Stimulated activated CD8-positive, alpha-beta memory T cell treated with anti-CD3 and anti-CD28 coated beads, Interleukin-15, amount 100 ng/mL, for 1 hour (primary cell): ENCODE results near the gene GRIK2.

Experiments
- DNase-seq: peaks from one replicate; pipeline ENCODE4 v3.0.0-alpha.2; 2020; ENCODE audit warnings: low read depth

Gene GRIK2

DNA sequence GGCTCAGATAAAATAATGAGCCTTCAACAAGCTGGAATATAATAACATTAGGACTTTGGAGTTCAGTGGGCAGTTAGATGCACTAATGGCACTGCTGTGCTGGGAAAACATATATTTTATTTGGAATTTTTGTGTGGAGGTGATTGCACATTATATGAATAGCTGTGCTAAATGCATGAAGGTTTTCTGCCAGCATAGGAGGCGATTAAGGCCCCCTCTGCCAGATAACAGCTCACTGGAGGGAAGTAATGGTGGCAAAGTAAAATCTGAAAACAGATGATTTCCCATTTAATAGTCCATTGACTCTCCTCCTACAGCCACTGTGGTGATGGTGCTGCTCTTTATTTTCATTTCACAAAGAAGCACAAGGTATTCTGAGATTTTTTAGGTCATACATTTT lies 326.0 kb downstream of the GRIK2 start:
- DNase-seq = no peak

- no peak for DNase-seq
These were observed 329.0 kb downstream of the GRIK2 start for GRCh38 chr6:101722471-101722870.

DNA sequence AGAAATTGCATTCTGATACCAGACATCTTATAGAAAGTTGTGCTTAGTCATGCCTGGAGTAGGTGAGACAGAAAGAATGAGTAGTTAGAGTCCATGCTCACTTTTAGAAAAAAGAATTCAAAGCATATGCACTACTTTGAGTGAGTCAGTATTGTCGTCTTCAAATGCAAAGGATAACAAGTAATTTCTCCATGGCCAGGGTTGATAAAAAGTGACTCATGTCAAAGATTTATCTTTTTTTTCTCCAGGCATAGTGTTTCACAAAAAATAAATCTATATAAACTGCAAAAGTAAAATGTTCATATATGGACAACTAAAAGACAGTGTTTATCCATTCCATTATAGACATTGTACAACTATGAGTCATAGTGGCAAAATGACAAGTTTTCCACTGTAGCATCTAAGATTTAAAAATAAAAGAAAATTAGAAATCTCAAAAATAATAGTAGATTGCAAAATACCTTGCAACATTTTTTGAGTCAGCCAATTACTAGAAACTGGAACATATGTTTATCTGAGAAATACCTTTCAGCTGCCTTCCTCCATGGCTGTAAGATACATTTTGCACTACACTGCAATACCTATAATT lies 329.6 kb downstream of the GRIK2 start:
- DNase-seq = no peak

DNA sequence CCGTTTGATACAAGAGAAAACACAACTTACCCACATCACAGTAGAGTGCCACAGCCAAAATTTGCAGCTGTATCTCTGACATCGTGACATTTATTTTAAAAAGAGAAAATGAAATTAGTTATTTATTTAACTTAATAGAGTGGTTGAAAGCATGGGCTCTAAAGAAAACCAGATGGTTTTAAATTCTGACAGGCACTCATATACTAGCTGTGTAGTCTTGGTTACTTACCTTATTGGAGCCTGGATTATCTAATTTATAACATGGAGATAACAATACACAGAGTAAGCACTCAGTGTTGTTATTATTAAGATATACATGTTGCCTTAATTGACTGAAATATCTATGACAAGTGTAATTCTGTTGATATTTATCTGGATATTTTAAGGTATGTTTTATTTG lies 334.9 kb downstream of the GRIK2 start:
- no peak for DNase-seq

DNA sequence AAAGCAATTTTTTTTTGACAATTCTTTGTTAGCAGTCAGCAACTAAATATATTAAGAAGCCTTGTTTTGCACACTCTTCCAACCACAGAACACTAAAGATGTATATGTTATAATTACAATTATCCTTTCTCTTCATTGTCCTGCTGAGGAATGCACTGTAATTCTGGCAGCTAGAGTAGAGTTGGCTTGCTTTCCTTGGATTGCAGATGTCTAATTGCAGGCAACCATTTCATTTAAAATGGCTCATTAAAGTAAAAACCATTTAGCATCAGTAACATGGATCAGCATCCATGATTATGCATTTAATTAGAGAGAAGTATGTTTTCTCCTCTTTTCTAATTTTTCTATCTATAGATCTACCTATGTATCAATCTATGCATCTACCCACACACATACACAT lies 335.4 kb downstream of the GRIK2 start:
- DNase-seq = no peak

DNA sequence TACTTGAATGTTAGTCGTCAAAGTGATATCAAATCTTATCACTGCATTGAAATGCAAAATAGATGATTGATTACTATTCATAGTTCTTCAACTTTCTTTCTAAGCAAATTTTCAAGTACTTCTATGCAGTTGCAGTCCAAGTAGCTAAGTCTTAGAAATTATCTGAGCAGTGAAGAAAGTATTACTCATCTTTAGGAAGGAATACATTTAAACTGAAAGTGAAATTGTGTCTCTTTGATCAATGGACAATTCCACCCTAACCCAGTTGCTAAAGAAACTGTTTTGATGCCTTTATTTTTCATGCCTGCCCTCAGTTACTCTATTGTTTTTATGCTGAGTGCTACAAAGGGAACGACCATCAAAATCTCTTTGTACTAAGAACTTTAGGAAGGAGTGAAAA lies 337.4 kb downstream of the GRIK2 start:
- no peak for DNase-seq

GRCh38 chr6:101733899-101734298 lies 340.4 kb downstream of the GRIK2 start:
- DNase-seq = no peak

DNA sequence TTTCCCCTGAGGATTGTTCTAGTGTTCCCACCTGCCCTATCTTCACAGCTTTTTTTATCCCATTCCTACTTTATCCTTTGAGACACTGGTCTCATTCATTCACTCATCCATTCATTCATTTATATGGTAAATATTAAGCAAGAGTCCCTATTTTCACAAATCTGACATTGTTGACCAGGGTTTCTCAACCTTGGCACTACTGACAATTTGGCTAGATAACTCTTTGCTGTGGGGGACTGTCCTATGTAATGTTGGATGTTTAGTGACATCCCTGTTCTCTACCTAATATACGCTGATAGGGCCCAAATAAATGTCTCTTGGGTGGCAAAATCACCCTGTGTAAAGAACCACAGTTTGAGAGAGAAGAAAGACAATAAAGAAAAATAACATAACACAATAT lies 345.0 kb downstream of the GRIK2 start:
- no peak for DNase-seq

GRCh38 chr6:101740631-101741030 lies 347.1 kb downstream of the GRIK2 start:
- DNase-seq = no peak

- DNase-seq = no peak
These were observed 348.1 kb downstream of the GRIK2 start for GRCh38 chr6:101741474-101742171.

DNA sequence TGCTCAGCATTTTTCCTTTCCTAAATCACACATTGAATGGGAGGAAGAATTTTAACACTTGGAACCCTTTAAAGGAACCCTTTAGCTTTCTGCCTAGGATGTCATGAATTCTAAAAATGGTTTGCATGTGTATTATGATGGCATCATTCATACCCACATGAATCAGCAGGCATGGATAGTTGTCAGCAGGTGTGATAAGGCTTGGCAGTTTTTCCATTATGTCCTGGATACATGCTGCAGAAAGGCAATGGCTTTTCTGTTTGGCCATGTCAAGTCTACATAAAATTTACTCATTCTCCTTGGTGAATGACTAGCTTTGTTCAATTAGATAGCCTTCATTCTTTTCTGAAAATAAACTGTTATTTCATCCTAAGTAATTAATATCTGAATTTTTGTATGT lies 353.7 kb downstream of the GRIK2 start:
- no peak for DNase-seq

DNA sequence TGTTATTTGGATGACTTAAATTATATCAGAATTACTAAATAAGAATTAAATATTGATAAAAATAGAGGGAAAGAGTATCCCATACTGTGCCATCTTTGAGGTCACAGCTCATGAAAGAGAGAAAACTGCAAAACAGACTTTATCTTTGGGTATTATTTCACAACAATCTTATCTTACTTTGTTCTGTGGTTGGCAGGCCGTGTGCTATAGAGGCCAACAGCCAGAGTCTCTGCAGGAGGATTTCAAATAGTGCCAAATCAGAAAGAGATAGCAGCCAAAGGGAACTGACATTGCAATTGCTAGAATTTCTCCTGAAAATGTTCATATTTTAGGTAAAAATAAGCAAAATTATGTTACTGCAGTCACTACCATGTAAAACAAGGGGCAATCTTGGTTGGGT lies 354.2 kb downstream of the GRIK2 start:
- DNase-seq = no peak

GRCh38 chr6:101755931-101756330 lies 362.4 kb downstream of the GRIK2 start:
- DNase-seq = no peak

DNA sequence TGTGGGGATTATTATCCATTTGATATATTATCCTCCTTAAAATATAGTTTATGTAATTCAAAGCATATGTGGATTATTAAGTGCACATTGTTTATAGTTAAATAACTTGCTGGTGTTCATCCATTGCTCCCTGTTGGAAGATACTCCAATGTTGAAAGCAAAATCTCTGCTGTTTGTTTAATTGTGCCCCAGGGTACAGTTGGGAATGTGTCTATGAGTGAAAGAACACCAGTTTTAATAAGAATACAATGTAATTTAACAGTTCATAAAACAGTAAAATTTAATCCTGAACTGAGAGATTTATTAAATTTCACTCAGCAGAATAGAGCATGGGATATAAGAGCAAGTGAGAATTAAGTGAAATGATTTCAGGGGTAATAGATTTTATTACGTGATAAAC lies 364.9 kb downstream of the GRIK2 start:
- DNase-seq = no peak

DNA sequence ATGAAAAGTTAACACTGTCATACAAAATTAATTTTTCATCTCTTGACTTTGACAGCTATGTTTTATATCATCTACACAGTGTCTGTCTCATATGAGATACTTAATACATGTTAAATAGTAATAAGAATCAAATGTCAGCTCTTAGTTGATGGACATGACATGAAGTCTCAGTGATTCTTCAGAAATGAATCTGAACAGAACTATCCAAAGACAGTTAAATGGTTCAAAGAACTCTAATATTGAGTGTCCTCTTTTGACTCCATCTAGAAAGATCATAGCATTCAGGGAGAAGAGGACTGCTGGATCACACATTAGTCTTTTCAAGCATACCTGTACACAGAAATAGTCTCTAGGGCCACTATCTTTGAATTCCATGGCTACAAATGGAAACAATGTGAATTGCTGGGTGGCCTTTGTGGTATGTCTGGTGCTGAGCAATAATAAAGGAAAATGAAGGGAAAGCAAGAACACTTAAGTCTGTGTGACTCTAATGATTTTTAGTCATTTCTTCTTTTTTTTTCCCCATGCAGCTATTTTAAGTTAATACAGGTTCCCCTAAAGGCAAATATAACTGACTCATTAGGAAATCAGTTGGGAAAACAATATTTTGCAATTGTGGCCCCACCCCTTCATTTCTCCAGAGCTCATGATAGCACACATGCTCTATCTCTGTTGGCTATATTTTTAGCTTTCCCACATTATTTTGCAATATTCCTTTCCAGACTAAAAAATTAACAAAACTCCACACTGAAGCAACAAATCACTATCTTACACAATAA lies 367.5 kb downstream of the GRIK2 start:
- DNase-seq = no peak

GRCh38 chr6:101762851-101763250 lies 369.3 kb downstream of the GRIK2 start:
- no peak for DNase-seq

DNA sequence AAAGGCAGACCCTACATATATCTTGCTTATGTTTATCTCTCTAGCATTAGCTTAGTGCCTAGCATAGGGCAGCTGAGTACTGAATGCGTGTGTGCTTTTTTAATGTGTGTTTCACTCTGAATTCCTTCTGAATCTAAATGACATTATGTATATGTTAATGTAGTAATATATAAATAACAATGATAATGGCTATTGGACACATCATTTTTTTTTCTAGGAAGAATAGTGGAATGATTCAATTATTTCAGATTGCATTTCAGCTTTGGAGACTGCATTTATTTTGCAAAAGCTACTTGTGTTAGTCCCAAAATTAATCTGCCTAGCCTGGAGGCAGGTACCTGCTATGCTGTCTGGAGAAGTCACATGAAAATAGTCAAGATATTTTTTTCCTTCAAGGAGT lies 371.8 kb downstream of the GRIK2 start:
- no peak for DNase-seq

GRCh38 chr6:101770116-101770515 lies 376.6 kb downstream of the GRIK2 start:
- no peak for DNase-seq

GRCh38 chr6:101776919-101777350 lies 383.4 kb downstream of the GRIK2 start:
- DNase-seq = no peak

- no peak for DNase-seq
These were observed 384.1 kb downstream of the GRIK2 start for GRCh38 chr6:101777646-101778045.

DNA sequence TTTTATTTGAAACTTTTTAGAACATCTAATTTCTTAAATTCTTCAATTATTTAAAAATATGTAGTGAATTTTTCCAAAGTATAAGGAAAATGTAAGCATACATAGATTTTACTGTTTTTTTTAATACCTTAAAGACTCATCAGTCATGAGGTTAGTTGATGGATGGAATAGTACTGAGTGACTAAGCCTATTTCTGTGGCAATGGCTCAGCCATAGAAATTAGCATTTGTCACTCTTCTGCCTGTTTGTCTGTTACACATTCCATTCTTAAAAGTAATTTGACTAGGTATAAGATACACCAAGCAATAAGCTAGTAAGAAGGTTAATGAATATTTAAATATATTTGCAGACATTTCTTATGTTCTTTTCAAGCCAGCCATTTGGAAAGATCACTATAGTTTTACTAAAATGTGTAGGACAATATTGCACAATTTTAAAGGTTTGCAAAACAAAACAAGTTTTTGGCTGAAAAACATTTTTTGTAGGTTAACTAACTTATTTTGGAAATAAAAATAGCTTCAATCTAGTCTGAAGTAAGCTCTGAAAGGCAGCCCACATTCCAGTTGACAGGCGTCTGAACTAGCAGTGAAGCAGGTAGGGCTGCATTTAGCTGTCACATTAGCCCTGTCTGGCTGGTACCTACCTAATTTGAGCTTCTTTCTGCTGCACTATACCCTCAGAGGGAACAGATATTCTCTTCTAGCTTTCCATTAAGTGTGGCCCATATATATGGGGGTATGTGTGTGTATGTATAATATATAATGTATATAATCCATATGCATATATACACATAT lies 385.7 kb downstream of the GRIK2 start:
- no peak for DNase-seq

- DNase-seq = no peak
These were observed 389.8 kb downstream of the GRIK2 start for GRCh38 chr6:101783287-101783686.

- DNase-seq = no peak
These were observed 390.6 kb downstream of the GRIK2 start for GRCh38 chr6:101784094-101784493.
